Measurements from ENCODE around the gene RHBDF2. TPM values are rescaled to one million over a fixed set of nuclear protein-coding genes. Genes with fewer than 3 reads are reported as not detected.

RHBDF2 gene
- total RNA-seq, 1 experiment from 2014 or later = 52.3 TPM

- Histone ChIP-seq H3K9me3 (ENCODE audit: low read length) (no peaks in the 10 kb centered on the region), H4K20me1 (ENCODE audit: low read length) (no peaks in the 10 kb centered on the region), H3K27ac (ENCODE audit: low read length) (no peak overlapping the region; the same call in 1 of the 2 replicates), H3F3A (ENCODE audit: low read length, unreplicated experiment) (no peaks in the 10 kb centered on the region), H3K9ac (ENCODE audit: low read length) (0 out of 2 replicates have a peak overlapping the region, but pooled peaks have one; percentile 78), H3K27me3 (ENCODE audit: low read length) (no peaks in the 10 kb centered on the region), H2AFZ (ENCODE audit: low read length) (no peak overlapping the region), H3K79me2 (ENCODE audit: low read length) (no peaks in the 10 kb centered on the region), H3K4me2 (ENCODE audit: low read length) (no peak overlapping the region), H3K36me3 (ENCODE audit: low read depth, low read length) (no peaks in the 10 kb centered on the region), H3K4me1 (ENCODE audit: insufficient read depth, low read length) (peaks cover 33% of the 10 kb centered on the region), H3K4me3 (ENCODE audit: low read length) (no peak overlapping the region), H3K9me2 (replicated peaks; ENCODE audit: low read length) (no peaks in the 10 kb centered on the region)
- ChIA-PET CTCF (interaction anchor here (0.7 to 2.4 kb wide), 2 partner anchors 17 to 1952 kb away, joined by 3 to 23 read pairs; no protein-coding TSS in a partner anchor), POLR2A (ENCODE audit: unreplicated experiment) (no interaction called here)
- ATAC-seq (no peak), DNase-seq (no peak)
- TF ChIP-seq EZH2phosphoT487 (IDR thresholded peaks at IDR 0.05; ENCODE audit: borderline replicate concordance, low read length) = no peak
- no peak for TF ChIP-seq CTCF (conservative IDR thresholded peaks at IDR 0.05; ENCODE audit: low read depth, low read length)
- no peak for TF ChIP-seq EZH2 (IDR thresholded peaks at IDR 0.05; ENCODE audit: low read length, unreplicated experiment)
- intact Hi-C loops (cut with micrococcal nuclease) = no loop called here
- no TSS peak for BruUV-seq (replicated peaks)
Measured at GRCh38 chr17:76544546-76545365, 43.5 kb upstream of the RHBDF2 start.

GRCh38 chr17:76543826-76544545, 42.8 kb upstream of the RHBDF2 start:
- CTCF ChIA-PET = interaction anchor here (0.7 kb wide), 1 partner anchor 1953 kb away, joined by 3 read pairs; no protein-coding TSS in a partner anchor
- BruUV-seq (replicated peaks) = no TSS peak
- H3K27ac ChIP-seq (ENCODE audit: low read length) = no peak overlapping the region

More at GRCh38 chr17:76543826-76544545, 42.8 kb upstream of the RHBDF2 start:
- Histone ChIP-seq H3K4me2 (ENCODE audit: low read length) (no peak overlapping the region), H3K4me1 (ENCODE audit: insufficient read depth, low read length) (peaks cover 33% of the 10 kb centered on the region), H2AFZ (ENCODE audit: low read length) (no peak overlapping the region), H4K20me1 (ENCODE audit: low read length) (no peaks in the 10 kb centered on the region), H3K4me3 (ENCODE audit: low read length) (no peak overlapping the region), H3K9ac (ENCODE audit: low read length) (no peak overlapping the region), H3K36me3 (ENCODE audit: low read depth, low read length) (no peaks in the 10 kb centered on the region), H3K9me3 (ENCODE audit: low read length) (no peaks in the 10 kb centered on the region), H3K9me2 (replicated peaks; ENCODE audit: low read length) (no peaks in the 10 kb centered on the region), H3F3A (ENCODE audit: low read length, unreplicated experiment) (no peaks in the 10 kb centered on the region), H3K27me3 (ENCODE audit: low read length) (no peaks in the 10 kb centered on the region), H3K79me2 (ENCODE audit: low read length) (no peaks in the 10 kb centered on the region)
- POLR2A ChIA-PET (ENCODE audit: unreplicated experiment) = no interaction called here
- intact Hi-C loops (cut with micrococcal nuclease) = no loop called here
- ATAC-seq (no peak), DNase-seq (no peak)
- TF ChIP-seq CTCF (conservative IDR thresholded peaks at IDR 0.05; ENCODE audit: low read depth, low read length) = no peak
- no peak for TF ChIP-seq EZH2phosphoT487 (IDR thresholded peaks at IDR 0.05; ENCODE audit: borderline replicate concordance, low read length)
- no peak for TF ChIP-seq EZH2 (IDR thresholded peaks at IDR 0.05; ENCODE audit: low read length, unreplicated experiment)
